ENCODE data around the gene NID2.

DNA sequence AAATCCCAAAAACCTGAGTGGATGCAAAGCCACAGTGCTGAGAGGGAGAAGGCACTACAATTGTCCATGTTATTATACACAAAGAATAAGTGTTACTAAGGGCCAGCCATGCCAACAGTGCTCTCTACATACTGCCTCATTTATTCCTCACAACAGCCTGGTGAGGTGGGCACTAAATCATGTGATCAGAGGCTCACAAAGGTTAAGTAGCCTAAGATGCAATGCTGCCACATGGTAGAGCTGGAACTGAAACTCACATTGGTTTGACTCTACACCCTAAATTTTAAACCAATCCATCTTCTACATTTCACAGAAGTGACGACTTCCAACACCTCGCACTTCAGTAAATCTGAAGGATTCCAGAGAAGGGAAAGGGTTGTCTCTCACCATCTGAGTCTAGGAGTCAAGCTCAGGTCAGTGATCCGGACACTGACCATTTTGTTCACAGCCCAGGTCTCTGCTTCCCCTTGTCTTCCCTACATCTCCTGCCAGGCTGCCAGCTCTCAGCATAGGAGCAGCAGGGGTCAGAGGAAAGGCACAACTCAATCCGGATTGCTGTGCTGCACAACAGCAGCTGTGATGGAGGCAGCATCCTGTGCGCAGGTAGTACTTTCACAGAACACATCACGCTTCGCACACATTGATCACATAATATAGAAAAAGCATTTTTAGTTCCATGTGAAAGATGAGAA is 29.6 kb downstream of the NID2 start:
- no peak for TF ChIP-seq POLR2AphosphoS5 (IDR thresholded peaks at IDR 0.05; ENCODE audit: low read depth, low read length)
- TF ChIP-seq, protein P1, sequence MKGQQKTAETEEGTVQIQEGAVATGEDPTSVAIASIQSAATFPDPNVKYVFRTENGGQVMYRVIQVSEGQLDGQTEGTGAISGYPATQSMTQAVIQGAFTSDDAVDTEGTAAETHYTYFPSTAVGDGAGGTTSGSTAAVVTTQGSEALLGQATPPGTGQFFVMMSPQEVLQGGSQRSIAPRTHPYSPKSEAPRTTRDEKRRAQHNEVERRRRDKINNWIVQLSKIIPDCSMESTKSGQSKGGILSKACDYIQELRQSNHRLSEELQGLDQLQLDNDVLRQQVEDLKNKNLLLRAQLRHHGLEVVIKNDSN (IDR thresholded peaks at IDR 0.05; ENCODE audit: borderline replicate concordance, low read depth): no peak
- no peak for TF ChIP-seq CTCF (IDR thresholded peaks at IDR 0.05)
- TF ChIP-seq TAF1 (IDR thresholded peaks at IDR 0.05; ENCODE audit: borderline replicate concordance, low read depth, low read length): no peak
- TF ChIP-seq SMC3 (IDR thresholded peaks at IDR 0.05; ENCODE audit: low read depth, low read length): no peak
- TF ChIP-seq EP300 (IDR thresholded peaks at IDR 0.05; ENCODE audit: borderline replicate concordance in 1 of 2, low read depth in 1 of 2, low read length in 1 of 2): no peak
- TF ChIP-seq MEF2A (IDR thresholded peaks at IDR 0.05; ENCODE audit: borderline replicate concordance, low read depth): no peak
- no peak for TF ChIP-seq RAD21 (IDR thresholded peaks at IDR 0.05; ENCODE audit: low read length)
- TF ChIP-seq GATA2 (CRISPR knock-in tag; IDR thresholded peaks at IDR 0.05): no peak
- TF ChIP-seq FOXM1 (IDR thresholded peaks at IDR 0.05; ENCODE audit: low read depth): no peak
- no peak for TF ChIP-seq MAX (IDR thresholded peaks at IDR 0.05; ENCODE audit: low read depth)
- TF ChIP-seq RFX5 (IDR thresholded peaks at IDR 0.05; ENCODE audit: low read length): no peak

Measured in SK-N-SH (cell line).